Effector CD4-positive, alpha-beta T cell (primary cell): ENCODE data around the gene URB1.
"Not testable (repeated sequence)": the region's sequence is repeated elsewhere in the genome, so short reads cannot be mapped to it uniquely, and the experiment has no call there.

Experiments
- DNase-seq: peaks from one replicate; pipeline ENCODE4 v3.0.0-alpha.2; 2020

The URB1 gene

DNA sequence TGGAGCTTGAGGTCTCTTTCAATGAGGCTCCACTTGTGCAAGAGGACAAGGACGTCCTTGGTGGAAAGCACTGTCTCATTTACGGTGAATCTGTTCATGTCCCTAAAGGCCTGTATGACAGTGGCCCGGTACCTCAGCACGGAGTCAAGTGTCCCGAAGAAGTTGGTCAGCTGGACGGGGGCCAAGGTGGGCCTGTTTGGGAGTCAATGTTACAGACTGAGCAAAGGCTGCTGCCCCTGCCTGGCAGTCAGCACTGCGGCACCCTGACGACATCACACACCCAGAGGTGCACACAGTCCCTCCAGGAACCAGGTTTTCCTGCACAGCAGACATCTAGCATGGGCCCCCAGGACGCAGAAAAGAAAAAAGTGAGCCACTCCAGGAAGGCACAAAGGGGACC lies 75.1 kb downstream of the URB1 start:
- DNase-seq: no peak

- DNase-seq: no peak
Observed at GRCh38 chr21:32316361-32317215, 76.2 kb downstream of the URB1 start.

GRCh38 chr21:32315511-32316281 lies 77.1 kb downstream of the URB1 start:
- DNase-seq: no peak

DNA sequence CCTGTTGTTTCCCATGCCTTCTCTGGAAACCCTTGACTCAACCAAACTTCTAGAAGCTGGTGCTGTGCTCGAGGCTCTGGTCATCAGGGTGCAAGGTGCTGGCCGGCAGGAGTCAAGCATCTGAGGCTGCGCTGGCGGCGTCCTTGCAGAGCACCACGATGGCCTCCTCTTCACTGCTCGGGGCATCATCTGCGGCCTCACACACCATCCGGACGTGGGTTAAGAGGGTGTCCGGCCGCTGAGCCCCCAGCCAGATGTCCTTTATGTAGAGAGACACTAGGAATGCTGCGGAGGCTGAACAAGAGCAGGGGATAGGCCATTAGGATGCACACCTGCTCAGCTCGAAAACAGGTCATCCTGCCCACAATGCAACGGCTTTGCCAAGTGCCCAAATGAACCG lies 78.0 kb downstream of the URB1 start:
- DNase-seq: no peak

GRCh38 chr21:32312976-32313375 lies 79.8 kb downstream of the URB1 start:
- DNase-seq: no peak

DNA sequence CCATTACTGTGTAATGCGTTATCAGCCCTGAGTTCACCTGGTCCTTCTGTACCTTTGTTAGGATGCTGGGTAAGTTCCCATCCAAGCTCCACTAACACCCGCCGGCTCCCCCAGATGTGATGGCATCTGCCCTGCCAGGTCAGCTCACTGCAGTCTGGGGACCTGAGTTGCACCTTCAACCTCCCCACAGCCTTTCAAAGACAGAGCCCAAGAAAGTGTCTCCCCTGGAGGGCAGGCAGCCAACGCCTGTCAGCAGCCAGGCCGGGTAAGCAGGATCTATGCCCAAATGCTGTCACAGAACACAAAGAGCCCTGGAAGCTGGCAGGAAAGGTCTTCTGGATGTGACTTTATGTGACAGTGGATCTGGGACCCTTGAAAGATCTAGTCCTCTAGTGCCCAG lies 80.5 kb downstream of the URB1 start:
- DNase-seq: no peak

- no peak for DNase-seq
Observed at GRCh38 chr21:32311621-32312020, 81.2 kb downstream of the URB1 start.

- DNase-seq: not testable (repeated sequence)
Observed at GRCh38 chr21:32310976-32311375, 81.8 kb downstream of the URB1 start.

- no peak for DNase-seq
Observed at GRCh38 chr21:32309906-32310460, 82.8 kb downstream of the URB1 start.

DNA sequence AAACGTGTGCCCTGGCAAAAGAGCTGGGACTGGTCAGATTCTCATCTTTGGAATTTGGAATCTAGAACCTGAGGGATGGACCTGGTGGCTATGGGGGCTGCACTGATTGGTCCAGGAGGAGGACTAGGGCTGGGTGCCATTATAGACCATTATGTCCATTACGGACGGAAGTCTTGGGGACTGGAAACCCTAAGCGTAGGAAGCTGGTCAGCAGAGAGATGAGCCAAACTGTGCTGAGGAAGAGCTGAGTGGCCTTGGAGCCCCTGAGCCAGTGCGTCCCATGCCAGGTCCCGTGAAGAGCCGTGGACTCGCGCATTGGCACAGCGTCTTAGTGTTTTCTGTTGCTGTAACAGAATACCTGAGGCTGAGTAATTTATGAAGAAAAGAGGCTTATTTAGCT lies 84.1 kb downstream of the URB1 start:
- no peak for DNase-seq

GRCh38 chr21:32307706-32308105 lies 85.1 kb downstream of the URB1 start:
- no peak for DNase-seq

DNA sequence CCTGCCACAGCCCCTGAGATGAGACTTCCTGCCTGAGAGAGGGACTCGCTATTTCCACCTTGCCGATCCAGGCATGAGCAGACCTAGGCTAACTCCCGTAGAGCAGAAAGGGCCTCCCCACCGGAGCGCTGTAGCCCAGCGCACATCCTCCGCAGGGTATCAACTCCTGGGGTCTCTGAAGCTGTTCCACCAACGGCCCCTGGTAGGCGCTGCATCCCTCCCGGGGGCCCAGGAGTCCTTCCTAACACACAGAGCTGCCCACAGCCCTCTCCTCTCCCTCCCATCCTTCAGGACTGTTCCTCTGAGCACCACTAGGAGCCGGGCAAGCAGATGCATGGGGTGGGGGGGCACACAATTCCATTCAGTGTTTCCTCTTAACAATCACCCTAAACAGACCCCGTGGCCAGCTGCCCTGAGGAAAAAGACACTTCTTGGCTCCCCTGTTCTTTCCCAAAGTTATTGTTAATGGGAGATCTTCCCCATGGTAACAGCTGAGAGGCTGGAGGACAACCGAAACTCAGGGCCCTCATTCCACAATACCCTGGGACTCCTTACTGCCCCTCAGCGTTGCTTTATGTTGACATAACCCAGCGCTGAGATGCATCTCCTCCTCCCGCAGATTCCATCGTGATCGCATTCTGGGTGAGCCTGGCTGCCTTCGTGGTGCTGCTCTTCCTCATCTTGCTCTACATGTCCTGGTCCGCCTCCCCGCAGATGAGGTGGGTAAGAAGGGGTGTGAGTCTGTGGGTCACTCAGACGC lies 86.6 kb downstream of the URB1 start:
- no peak for DNase-seq

GRCh38 chr21:32304998-32305397 lies 87.8 kb downstream of the URB1 start:
- DNase-seq: no peak

DNA sequence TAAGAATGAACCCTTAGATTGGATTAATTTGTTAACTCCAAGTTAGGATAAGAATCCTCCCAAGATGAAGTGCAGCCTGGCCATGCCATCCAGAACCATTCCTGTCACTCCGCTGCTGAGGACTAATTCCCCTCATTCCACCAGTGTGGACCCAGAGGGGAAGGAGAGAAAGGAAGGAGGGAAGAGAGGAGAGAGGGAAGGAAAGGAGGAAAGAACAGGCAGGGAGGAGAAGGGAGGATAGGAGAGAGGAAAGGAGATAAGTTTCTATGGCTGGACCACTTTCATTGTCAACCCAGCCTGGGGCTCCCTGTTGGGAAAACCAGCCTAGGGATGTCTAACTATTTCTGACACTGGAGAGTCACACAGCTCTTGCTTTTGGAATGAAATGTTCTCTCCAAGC lies 89.4 kb downstream of the URB1 start:
- DNase-seq: no peak

GRCh38 chr21:32302560-32302959 lies 90.3 kb downstream of the URB1 start:
- DNase-seq: no peak

- DNase-seq: no peak
Observed at GRCh38 chr21:32301596-32301995, 91.2 kb downstream of the URB1 start.

DNA sequence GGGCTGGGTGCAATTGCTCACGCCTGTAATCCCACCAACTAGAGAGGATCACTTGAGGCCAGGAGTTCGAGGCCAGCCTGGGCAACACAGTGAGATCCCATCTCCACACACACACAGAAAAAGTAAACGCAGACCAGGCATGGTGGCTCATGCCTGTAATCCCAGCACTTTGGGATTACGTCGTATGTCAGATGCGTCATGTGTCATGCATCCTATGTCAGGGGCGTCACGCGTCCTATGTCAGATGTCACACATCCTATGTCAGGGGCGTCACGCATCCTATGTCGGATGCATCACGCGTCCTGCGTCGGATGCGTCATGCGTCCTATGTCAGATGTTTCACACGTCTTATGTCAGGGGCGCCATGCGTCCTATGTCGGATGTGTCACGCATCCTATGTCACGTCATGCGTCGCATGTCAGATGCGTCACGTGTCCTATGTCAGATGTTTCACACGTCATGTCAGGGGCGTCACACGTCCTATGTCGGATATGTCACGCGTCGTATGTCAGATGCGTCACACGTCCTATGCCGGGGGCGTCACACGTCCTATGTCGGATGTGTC lies 92.6 kb downstream of the URB1 start:
- no peak for DNase-seq

DNA sequence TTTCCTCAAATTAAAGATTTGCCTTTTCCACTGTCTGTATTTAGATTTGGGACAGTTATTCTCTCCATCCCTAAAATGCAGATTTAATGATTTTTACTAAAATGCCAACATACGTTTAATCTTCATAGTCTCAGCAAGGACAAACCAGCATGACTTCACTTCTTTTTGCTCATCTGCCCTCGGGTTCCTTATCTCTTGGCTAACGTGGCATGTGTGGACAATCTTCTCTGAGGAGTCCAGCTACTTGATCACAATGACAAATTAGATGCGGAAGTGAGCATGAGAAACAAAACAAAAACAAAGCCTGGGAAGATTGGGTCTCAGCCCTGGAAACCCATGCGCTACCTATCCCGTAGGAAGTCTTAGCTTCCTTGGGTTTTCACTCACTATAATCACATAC lies 93.1 kb downstream of the URB1 start:
- DNase-seq: no peak

DNA sequence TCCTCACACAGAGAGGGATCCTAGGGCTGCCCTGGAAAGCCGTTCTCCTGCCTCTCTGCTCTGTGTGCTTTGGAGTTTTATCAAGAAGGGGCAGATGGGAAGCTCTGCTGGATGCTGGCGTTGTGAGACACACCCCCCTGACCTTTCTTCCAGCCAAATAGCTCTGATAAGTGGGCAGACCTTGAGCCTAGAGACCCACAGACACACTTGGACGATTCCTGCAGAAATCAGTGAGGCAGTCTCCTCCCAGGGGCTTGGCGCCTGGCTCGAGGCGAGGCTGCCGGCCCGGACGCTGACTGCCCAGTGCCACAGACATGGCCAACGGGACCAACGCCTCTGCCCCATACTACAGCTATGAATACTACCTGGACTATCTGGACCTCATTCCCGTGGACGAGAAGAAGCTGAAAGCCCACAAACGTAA lies 94.1 kb downstream of the URB1 start, which contains the start of gene MRAP:
TSS of gene MRAP (plus strand) at position 198 of the 424 bp plus-strand sequence. CDS start at position 315, 117 bp downstream.
- DNase-seq: no peak

- DNase-seq: no peak
Observed at GRCh38 chr21:32298148-32298559, 94.7 kb downstream of the URB1 start.

DNA sequence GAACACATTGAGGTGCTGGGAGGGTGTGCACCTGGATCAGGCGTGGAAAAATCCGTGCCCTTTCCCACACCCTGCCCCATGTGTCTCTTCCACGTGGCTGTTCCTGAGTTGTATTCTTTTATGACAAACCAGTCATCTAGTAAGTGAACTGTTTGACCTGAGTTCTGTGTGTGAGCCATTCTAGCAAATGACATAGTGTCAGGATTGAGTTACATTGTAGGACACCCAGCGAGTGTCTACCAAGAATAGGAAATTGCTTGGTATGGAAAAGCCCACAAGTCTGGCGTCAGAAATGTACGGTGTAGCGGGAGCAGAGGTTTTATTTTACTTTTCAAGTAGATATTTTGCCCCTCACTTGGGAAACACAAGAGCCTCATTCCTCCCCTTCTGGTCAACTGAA lies 95.4 kb downstream of the URB1 start:
- no peak for DNase-seq

GRCh38 chr21:32285476-32285875 lies 107.3 kb downstream of the URB1 start:
- no peak for DNase-seq

- DNase-seq: no peak
Observed at GRCh38 chr21:32282992-32283391, 109.8 kb downstream of the URB1 start.
